Testis (tissue), 3 donors: ENCODE data around the gene DAB2IP. TPM values are rescaled to one million over a fixed set of nuclear protein-coding genes. Genes with fewer than 3 reads are reported as not detected.

Experiments
- DNase-seq: peaks from one replicate; pipeline ENCODE4 v3.0.0-alpha.2; 2019
- H3K27ac ChIP-seq, 2 donors: fragments of 200-600 bp; sonication (generic); one replicate each; pipeline ENCODE4 v1.5.1; 2019
- H3K27me3 ChIP-seq: fragments of 200-600 bp; sonication (generic); one replicate; pipeline ENCODE4 v1.5.1; 2019
- H3K36me3 ChIP-seq: fragments of 200-600 bp; sonication (generic); one replicate; pipeline ENCODE4 v1.5.1; 2017; ENCODE audit warnings: low read depth; ENCODE audit errors: missing control alignments
- H3K4me1 ChIP-seq: fragments of 200-600 bp; sonication (generic); one replicate; pipeline ENCODE4 v1.5.1; 2019
- H3K4me3 ChIP-seq, 2 donors: fragments of 200-600 bp; sonication (generic); one replicate each; pipeline ENCODE4 v1.5.1; 2017 to 2019
- H3K9me3 ChIP-seq: fragments of 200-600 bp; sonication (generic); one replicate; pipeline ENCODE4 v1.5.1; 2017
- CTCF ChIP-seq, 3 experiments: fragments of 450-650 bp in 2 of 3; fragments of 200-600 bp in 1 of 3; sonication (generic) in 1 of 3; IDR thresholded peaks; one replicate each; pipeline ENCODE4 v1.5.1; 2016 to 2019; ENCODE audit warnings: antibody characterized with exemption in 3 of 3, mild to moderate bottlenecking in 2 of 3, moderate library complexity in 1 of 3
- POLR2A ChIP-seq: fragments of 450-650 bp; IDR thresholded peaks from one replicate; pipeline ENCODE4 v1.6.1; 2017; ENCODE audit warnings: antibody characterized with exemption, mild to moderate bottlenecking, moderate library complexity
- WGBS, 2 donors: methylation state at CpG; one replicate each; pipeline ENCODE4 v1.1.5; 2018; 5-methylcytosine and 5-hydroxymethylcytosine counted together
- intact Hi-C: fragments of 100-400 bp; cut with DNase I; formaldehyde crosslinking; loops from one replicate; pipeline ENCODE4 v1.15.1; 2023; ENCODE audit warnings: low total_unique reads
- polyA plus RNA-seq: library from polyadenylated mRNA; stranded (reverse); fragments of 350-450 nt; fragmentation: Illumina TruSeq; extraction: RNeasy Lipid Tissue Mini Kit (QIAGEN cat#74804); gene quantifications from one replicate; pipeline ENCODE4 v1.2.3, GENCODE V29; 2014; ENCODE audit warnings: low read depth, low replicate concordance; ENCODE audit not compliant: insufficient read depth
- total RNA-seq, 2 donors: library from RNA; depleted of rRNA; stranded (reverse); fragments of >200 nt; gene quantifications; one replicate each; pipeline ENCODE4 v1.2.3, GENCODE V29; 2016

The DAB2IP gene
- total and polyA plus RNA-seq, 3 donors from 2014 or later = 57.7 to 136 (median 102) TPM

GRCh38 chr9:121765021-121765950, 113.9 kb downstream of the DAB2IP start:
- no peak for TF ChIP-seq POLR2A
- TF ChIP-seq CTCF (IDR thresholded peaks at IDR 0.05) = no peak

GRCh38 chr9:121766081-121766683, 114.7 kb downstream of the DAB2IP start:
- Histone ChIP-seq H3K27ac (peak overlapping the region in 1 of 2 donors; percentile 72), H3K4me1 (peaks cover 21% of the 10 kb centered on the region), H3K9me3 (no peaks in the 10 kb centered on the region), H3K4me3 (no peak overlapping the region), H3K36me3 (no peaks in the 10 kb centered on the region), H3K27me3 (no peaks in the 10 kb centered on the region)
- DNase-seq = no peak
- 83 to 85% methylated on average over 14 to 19 of the region's 19 CpGs for WGBS, 2 donors
- TF ChIP-seq CTCF (IDR thresholded peaks at IDR 0.05) (no peak), POLR2A (no peak)
- intact Hi-C loops = no loop called here

More at GRCh38 chr9:121765021-121765950, 113.9 kb downstream of the DAB2IP start:
- Histone ChIP-seq H3K36me3 (no peaks in the 10 kb centered on the region), H3K4me1 (peaks cover 17% of the 10 kb centered on the region), H3K27me3 (no peaks in the 10 kb centered on the region), H3K9me3 (no peaks in the 10 kb centered on the region), H3K4me3 (no peak overlapping the region), H3K27ac (peak overlapping the region; percentile 70 to 72)
- intact Hi-C loops = no loop called here
- peak; percentile 59 for DNase-seq
- 54 to 60% methylated on average over 8 of the region's 8 CpGs for WGBS, 2 donors

- intact Hi-C loops = no loop called here
- Histone ChIP-seq H3K9me3 (no peaks in the 10 kb centered on the region), H3K27ac (no peak overlapping the region), H3K36me3 (no peaks in the 10 kb centered on the region), H3K27me3 (no peaks in the 10 kb centered on the region), H3K4me1 (peaks cover 32% of the 10 kb centered on the region), H3K4me3 (no peak overlapping the region)
- WGBS, 2 donors = 87 to 90% methylated on average over 6 to 9 of the region's 9 CpGs
- DNase-seq = no peak
- TF ChIP-seq CTCF (IDR thresholded peaks at IDR 0.05) (no peak), POLR2A (no peak)
Observed at GRCh38 chr9:121767171-121767769, 115.8 kb downstream of the DAB2IP start.

- H3K27me3 ChIP-seq = no peaks in the 10 kb centered on the region
- intact Hi-C loops = no loop called here
- no peaks in the 10 kb centered on the region for H3K9me3 ChIP-seq
- no peak overlapping the region for H3K27ac ChIP-seq
- H3K4me1 ChIP-seq = peaks cover 42% of the 10 kb centered on the region
- WGBS, 2 donors = 91 to 96% methylated on average over 5 to 15 of the region's 15 CpGs
- no peak overlapping the region for H3K4me3 ChIP-seq
- TF ChIP-seq CTCF (IDR thresholded peaks at IDR 0.05) = no peak
- no peak for TF ChIP-seq POLR2A
- H3K36me3 ChIP-seq = no peaks in the 10 kb centered on the region
- DNase-seq = no peak
Observed at GRCh38 chr9:121768416-121769015, 117.1 kb downstream of the DAB2IP start.
